ENCODE results near the gene GDF9.

Gene GDF9

GRCh38 chr5:132826424-132827082, 39.7 kb downstream of the GDF9 start:
- no peak for DNase-seq (ENCODE audit: low read depth)
- TF ChIP-seq CTCF (IDR thresholded peaks at IDR 0.05; ENCODE audit: insufficient read depth, low read depth, low read length, missing control alignments) = no peak
- no peak overlapping the region for H3K4me3 ChIP-seq (ENCODE audit: low read depth, low read length)

GRCh38 chr5:132825834-132826391, 40.4 kb downstream of the GDF9 start:
- H3K4me3 ChIP-seq (ENCODE audit: low read depth, low read length) = no peak overlapping the region
- TF ChIP-seq CTCF (IDR thresholded peaks at IDR 0.05; ENCODE audit: insufficient read depth, low read depth, low read length, missing control alignments) = no peak
- DNase-seq (ENCODE audit: low read depth) = no peak

- H3K4me3 ChIP-seq (ENCODE audit: low read depth, low read length) = no peak overlapping the region
- no peak for TF ChIP-seq CTCF (IDR thresholded peaks at IDR 0.05; ENCODE audit: insufficient read depth, low read depth, low read length, missing control alignments)
- DNase-seq (ENCODE audit: low read depth) = no peak
Measured at GRCh38 chr5:132825033-132825833, 41.0 kb downstream of the GDF9 start.

- DNase-seq (ENCODE audit: low read depth) = no peak
- H3K4me3 ChIP-seq (ENCODE audit: low read depth, low read length) = no peak overlapping the region
- no peak for TF ChIP-seq CTCF (IDR thresholded peaks at IDR 0.05; ENCODE audit: insufficient read depth, low read depth, low read length, missing control alignments)
Measured at GRCh38 chr5:132824426-132824825, 41.8 kb downstream of the GDF9 start.

- peak; percentile 9 for TF ChIP-seq CTCF (IDR thresholded peaks at IDR 0.05; ENCODE audit: insufficient read depth, low read depth, low read length, missing control alignments)
- H3K4me3 ChIP-seq (ENCODE audit: low read depth, low read length) = peak overlapping the region; percentile 33; the same call in 1 of the 2 replicates
- no peak for DNase-seq (ENCODE audit: low read depth)
Measured at GRCh38 chr5:132823481-132824050, 42.7 kb downstream of the GDF9 start.

GRCh38 chr5:132822650-132823480, 43.4 kb downstream of the GDF9 start:
- TF ChIP-seq CTCF (IDR thresholded peaks at IDR 0.05; ENCODE audit: insufficient read depth, low read depth, low read length, missing control alignments) = no peak

More at GRCh38 chr5:132822650-132823480, 43.4 kb downstream of the GDF9 start:
- peak overlapping the region; percentile 33 for H3K4me3 ChIP-seq (ENCODE audit: low read depth, low read length)
- peak; percentile 55 for DNase-seq (ENCODE audit: low read depth)

Data from GM12865 (cell line).